Effector CD4-positive, alpha-beta T cell (primary cell): ENCODE results near the gene CERT1.
"Not testable (repeated sequence)": the region's sequence is repeated elsewhere in the genome, so short reads cannot be mapped to it uniquely, and the experiment has no call there.

Source experiments
- DNase-seq: peaks from one replicate; pipeline ENCODE4 v3.0.0-alpha.2; 2020

Gene CERT1

DNA sequence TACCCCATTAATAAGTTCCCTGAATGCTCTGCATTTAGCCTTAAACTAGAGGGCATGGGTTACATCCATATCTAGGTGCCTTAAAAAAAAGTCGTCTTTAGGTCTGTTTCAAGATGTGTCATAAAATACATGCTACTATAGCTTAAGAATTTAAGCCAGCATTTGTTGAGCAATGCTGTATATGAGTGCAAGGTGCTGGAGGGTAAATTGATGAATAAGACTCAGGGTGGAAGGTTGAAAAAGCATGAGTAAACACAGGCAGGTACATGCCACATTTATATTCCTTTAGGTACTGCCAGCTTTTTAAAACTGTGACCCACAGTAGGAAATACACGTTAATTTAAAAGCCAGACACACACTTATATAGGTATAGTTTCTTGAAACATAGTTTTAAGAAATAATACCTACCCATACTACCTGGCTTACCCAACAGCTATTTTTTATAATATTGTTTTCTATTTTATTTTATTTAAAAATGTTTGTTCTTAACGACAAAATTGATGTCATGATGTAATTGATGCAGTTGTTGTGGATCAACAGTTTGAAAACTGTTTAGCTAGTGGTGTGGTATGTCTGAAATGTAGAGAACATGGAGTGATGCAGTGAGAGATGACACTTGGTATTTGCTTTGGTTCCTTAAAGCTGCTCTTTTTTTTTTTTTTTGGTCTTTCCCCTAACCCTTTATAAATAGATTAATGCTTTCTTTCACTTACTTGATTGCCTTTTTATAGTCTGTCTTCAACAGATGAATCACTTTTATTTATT is 170.5 kb downstream of the CERT1 start:
- DNase-seq = no peak

DNA sequence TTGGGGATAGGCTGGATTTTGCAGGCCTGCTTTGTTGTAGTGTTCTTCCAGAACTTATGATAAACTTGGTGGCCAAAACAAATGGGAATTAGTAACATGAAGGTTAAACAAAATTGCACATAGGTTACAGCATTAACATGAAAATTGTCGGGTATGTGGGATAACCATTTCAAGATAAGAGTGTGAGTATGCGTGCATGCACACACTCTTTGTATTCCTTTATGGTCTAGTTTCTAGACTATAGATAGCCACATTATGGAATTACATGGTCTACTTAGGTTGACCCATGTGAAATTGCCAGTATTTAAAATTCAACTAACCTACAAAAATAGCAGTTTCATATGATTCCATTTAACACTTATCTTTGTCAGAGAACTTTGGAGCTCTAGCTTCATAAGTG is 173.0 kb downstream of the CERT1 start:
- DNase-seq = no peak

DNA sequence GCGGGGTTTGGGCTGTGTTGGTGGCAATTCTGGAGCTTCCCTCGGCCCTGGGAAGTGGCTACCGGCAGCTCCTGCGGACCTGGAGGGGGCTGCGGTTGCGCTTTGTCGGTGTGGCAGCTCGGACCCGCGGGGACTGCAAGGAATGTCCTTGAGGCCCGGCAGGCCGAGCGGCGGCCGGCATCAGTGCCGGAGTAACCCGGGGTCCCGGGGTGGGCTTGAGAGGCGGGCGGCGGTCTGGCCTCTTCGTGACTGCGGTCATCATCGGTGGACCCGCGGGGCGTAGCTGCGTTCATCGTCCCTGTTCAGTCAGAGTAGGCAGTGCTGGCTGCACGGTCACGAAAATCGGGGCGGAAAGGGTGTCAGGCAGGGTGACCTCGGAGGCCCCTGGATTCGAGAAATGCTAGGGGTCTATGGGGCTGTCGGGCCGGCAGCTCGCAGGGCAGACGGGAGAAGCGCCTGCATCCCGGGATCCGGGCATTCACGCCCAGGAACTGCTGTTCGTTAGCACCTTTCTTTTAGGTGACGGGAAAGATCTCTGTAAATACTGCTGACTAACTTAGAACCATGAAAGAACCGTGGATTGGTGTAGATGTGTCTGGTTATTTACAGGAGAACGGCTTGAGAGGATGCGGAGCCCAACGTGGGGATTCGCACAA is 173.9 kb downstream of the CERT1 start:
- DNase-seq = no peak

DNA sequence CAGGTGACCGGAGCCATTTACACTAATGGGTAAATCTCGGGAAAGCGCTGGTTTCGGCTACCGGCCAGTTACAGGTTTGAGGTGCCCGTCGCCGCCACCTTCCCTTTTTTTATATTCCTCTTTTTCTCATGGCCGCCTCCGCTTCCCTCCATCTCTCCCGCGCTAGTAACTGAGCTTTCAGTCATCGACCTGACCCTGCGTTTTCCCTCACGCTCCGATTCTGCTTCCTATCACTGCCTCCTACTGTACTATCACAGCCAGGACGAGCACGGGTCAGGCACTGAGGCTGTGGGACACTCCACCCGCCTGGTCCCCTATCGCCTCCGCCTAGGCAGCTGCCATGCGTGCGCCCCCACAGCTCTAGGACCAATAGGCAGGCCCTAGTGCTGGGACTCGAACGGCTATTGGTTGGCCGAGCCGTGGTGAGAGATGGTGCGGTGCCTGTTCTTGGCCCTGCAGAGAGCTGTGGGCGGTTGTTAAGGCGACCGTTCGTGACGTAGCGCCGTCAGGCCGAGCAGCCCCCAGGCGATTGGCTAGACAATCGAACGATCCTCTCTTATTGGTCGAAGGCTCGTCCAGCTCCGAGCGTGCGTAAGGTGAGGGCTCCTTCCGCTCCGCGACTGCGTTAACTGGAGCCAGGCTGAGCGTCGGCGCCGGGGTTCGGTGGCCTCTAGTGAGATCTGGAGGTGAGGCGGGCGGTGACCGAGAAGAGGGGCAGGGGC is 174.7 kb downstream of the CERT1 start, which contains the start of gene HMGCR:
TSS of gene HMGCR (plus strand) at position 606 of the 722 bp plus-strand sequence. CDS start 5,386 bp downstream, outside the sequence.
- peak; percentile 97 for DNase-seq

DNA sequence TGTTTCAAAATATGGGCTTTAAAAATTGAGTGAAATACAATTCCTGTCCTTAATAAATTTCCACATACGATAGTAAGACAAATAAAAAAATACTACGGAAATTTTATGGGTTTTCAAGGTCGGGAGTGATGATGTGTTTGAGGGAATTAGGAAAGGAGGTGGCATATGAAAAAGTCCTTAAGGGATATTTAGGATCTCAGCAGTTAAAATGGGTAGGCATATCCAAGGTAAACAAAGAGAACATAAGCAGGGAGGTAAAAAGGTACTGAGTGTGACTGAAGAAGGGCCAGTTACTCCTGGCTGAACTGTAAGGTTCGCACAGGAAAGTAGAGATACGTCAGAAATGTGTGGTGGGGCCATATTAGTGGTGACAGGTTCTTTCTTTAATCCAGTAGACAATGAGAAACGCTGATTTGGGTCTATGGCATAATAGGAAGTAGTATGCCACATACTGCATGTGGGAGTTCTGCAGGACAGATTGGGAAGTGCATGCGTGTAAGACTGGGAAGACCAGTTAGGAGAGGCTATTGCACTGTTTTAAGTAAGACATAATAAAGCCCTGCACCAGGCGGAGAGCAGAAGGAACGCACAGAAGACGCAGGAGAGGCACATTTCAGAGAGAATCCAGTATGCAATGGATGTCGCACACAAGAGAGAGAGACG is 175.3 kb downstream of the CERT1 start:
- no peak for DNase-seq

DNA sequence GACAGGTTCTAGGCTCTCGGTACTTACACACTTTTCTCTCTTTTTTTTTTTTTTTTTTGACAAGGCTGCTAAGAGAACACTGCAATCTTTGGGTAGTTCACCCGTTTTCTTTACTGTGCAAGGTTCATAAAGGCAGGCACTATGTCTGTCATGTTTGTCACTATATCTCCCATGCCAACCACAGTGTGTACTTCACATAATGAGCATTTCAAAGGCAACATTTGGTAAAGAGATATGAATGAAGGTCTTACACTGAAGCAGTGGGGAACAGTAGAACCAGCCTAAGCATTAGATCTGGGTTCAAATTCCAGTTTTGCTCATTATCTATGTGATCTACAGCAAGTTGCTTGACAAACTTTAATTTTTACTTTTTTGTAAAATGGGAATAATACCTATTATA is 175.9 kb downstream of the CERT1 start:
- DNase-seq = no peak

DNA sequence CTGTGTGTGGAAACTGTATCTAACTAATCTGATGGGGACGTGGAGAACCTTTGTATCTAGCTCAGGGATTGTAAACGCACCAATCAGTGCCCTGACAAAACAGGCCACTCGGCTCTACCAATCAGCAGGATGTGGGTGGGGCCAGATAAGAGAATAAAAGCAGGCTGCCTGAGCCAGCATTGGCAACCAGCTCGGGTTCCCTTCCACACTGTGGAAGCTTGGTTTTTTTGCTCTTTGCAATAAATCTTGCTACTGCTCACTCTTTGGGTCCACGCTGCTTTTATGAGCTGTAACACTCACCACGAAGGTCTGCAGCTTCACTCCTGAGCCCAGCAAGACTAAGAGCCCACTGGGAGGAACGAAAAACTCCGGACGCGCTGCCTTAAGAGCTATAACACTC is 177.0 kb downstream of the CERT1 start:
- not testable (repeated sequence) for DNase-seq

DNA sequence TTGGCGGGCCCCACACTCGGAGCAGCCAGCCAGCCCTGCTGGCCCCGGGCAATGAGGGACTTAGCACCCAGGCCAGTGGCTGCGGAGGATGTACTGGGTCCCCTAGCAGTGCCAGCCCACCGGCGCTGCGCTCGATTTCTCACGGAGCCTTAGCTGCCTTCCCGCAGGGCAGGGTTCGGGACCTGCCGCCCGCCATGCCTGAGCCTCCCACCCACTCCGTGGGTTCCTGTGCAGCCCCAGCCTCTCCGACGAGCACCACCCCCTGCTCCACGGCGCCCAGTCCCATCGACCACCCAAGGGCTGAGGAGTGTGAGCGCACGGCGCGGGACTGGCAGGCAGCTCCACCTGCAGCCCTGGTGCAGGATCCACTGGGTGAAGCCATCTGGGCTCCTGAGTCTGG is 177.7 kb downstream of the CERT1 start:
- DNase-seq = not testable (repeated sequence)

DNA sequence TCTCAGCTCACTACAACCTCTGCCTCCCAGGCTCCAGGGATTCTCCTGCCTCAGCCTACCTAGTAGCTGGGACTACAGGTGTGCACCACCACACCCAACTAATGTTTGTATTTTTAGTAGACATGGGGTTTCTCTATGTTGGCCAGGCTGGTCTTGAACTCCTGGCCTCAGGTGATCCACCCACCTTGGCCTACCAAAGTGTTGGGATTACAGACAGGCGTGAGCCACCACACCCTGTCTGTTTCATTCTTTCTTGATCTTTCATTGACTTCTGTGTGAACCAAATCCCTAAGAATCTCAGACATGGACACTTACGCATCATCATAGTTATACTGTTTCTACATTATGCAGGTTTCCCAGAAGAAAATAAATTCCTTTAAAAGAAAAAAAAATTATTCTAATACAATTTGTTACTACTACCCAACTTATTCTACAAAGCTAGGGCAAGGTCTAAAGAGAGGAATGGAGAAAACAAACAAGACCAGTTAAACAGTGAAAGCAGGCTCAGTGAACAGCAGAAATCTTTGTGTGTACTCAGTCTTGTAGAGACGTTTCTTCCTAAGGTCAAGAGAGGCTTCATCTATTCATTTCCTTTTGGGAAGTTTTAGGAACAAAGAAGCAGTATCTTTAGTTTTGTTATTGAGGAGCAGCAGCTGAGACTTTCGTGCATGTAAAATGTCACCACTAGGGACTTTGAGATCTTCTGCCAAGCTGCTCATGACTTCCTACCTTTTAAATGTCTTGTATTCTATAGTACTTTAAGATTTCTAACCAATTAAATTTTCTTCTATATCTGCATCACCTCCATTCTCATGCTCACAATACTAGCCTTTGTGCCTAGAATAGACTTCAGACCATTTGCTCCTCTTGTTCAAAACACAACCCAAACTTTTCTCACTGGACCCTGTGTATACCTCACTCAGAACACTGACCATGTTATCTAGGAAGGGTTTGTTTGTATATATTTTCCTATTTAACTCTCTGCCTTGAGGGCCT is 180.0 kb downstream of the CERT1 start:
- DNase-seq = no peak

DNA sequence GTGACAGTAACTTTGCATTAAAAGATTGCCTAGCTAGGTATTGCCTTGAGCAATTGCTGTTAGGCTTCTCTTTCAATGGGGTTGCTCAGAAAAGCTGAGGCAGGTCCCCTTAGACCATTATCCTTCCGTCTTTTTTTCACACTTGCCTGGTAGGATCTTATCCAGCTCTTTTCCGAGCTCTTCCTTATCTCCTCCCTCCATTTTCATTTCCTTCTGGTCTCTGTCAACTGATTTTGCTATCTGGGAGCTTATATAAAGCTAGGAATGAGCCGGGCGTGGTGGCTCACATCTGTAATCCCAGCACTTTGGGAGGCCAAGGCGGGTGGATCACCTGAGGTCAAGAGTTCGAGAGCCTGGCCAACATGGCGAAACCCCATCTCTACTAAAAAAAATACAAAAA is 181.0 kb downstream of the CERT1 start:
- DNase-seq = no peak
